Renal cortex interstitium (tissue), 15 donors: Measurements from ENCODE around the gene BCCIP. TPM values are rescaled to one million over a fixed set of nuclear protein-coding genes. Genes with fewer than 3 reads are reported as not detected.

Experiments used
- DNase-seq, 11 donors: peaks; one replicate each; pipeline ENCODE4 v3.0.0-alpha.2; 2013; ENCODE audit warnings: low read depth in 9 of 11, low spot score in 4 of 11; ENCODE audit errors: extremely low read depth in 1 of 11
- long read RNA-seq, 16 experiments: transcript quantifications; one replicate each; lab custom pipeline, GENCODE V29; 2026
- polyA plus RNA-seq, 3 donors: library from polyadenylated mRNA; unstranded; fragments of 120-200 nt; gene quantifications; one replicate each; pipeline ENCODE4 v1.2.1, GENCODE V29; 2013; ENCODE audit not compliant: insufficient read length in 3 of 3

BCCIP gene
- polyA plus RNA-seq, result 100 to 1,000 TPM in 1 of 3 donors, 10 to 100 TPM in 2; 86.1 to 102 (median 91.9) TPM
- long read RNA-seq, donor 1, transcript BCCIP-203 (8 exons, 1,433 nt), result minor isoform, 5 of 15 reads
- long read RNA-seq, donor 1, transcript BCCIP-202 (7 exons, 2,337 nt), result major isoform, 6 of 15 reads
- long read RNA-seq, donor 1, partial matches to known transcripts, result 0 of 15 reads
- long read RNA-seq, donor 1, other reads (novel, unspliced or antisense), result 0 of 15 reads
- long read RNA-seq, donor 2, transcript BCCIP-203 (8 exons, 1,433 nt), result major isoform, 12 of 60 reads
- long read RNA-seq, donor 2, transcript BCCIP-201 (7 exons, 1,236 nt), result minor isoform, 8 of 60 reads
- long read RNA-seq, donor 2, partial matches to known transcripts, result 36 of 60 reads
- long read RNA-seq, donor 2, other reads (novel, unspliced or antisense), result 0 of 60 reads
- long read RNA-seq, donor 3, transcript BCCIP-201 (7 exons, 1,236 nt), result minor isoform, 12 of 101 reads
- long read RNA-seq, donor 3, transcript BCCIP-202 (7 exons, 2,337 nt), result major isoform, 13 of 101 reads
- long read RNA-seq, donor 3, transcript BCCIP-203 (8 exons, 1,433 nt), result minor isoform, 11 of 101 reads
- long read RNA-seq, donor 3, partial matches to known transcripts, result 65 of 101 reads
- long read RNA-seq, donor 3, other reads (novel, unspliced or antisense), result 0 of 101 reads
- long read RNA-seq, donor 4, transcript BCCIP-202 (7 exons, 2,337 nt), result major isoform, 16 of 42 reads
- long read RNA-seq, donor 4, transcript BCCIP-201 (7 exons, 1,236 nt), result minor isoform, 9 of 42 reads
- long read RNA-seq, donor 4, transcript BCCIP-203 (8 exons, 1,433 nt), result minor isoform, 11 of 42 reads
- long read RNA-seq, donor 4, partial matches to known transcripts, result 6 of 42 reads
- long read RNA-seq, donor 4, other reads (novel, unspliced or antisense), result 0 of 42 reads
- long read RNA-seq, donor 5, result 0 reads
- long read RNA-seq, donor 6, transcript BCCIP-202 (7 exons, 2,337 nt), result minor isoform, 6 of 42 reads
- long read RNA-seq, donor 6, transcript BCCIP-203 (8 exons, 1,433 nt), result major isoform, 9 of 42 reads
- long read RNA-seq, donor 6, partial matches to known transcripts, result 23 of 42 reads
- long read RNA-seq, donor 6, other reads (novel, unspliced or antisense), result 0 of 42 reads
- long read RNA-seq, donor 7, transcript BCCIP-201 (7 exons, 1,236 nt), result major isoform, 13 of 62 reads
- long read RNA-seq, donor 7, transcript BCCIP-202 (7 exons, 2,337 nt), result minor isoform, 10 of 62 reads
- long read RNA-seq, donor 7, transcript BCCIP-203 (8 exons, 1,433 nt), result major isoform, 13 of 62 reads
- long read RNA-seq, donor 7, partial matches to known transcripts, result 21 of 62 reads
- long read RNA-seq, donor 7, other reads (novel, unspliced or antisense), result 5 of 62 reads
- long read RNA-seq, donor 8, transcript BCCIP-202 (7 exons, 2,337 nt), result major isoform, 18 of 66 reads
- long read RNA-seq, donor 8, transcript BCCIP-201 (7 exons, 1,236 nt), result minor isoform, 10 of 66 reads
- long read RNA-seq, donor 8, transcript BCCIP-203 (8 exons, 1,433 nt), result minor isoform, 17 of 66 reads
- long read RNA-seq, donor 8, partial matches to known transcripts, result 21 of 66 reads
- long read RNA-seq, donor 8, other reads (novel, unspliced or antisense), result 0 of 66 reads
- long read RNA-seq, donor 9, transcript BCCIP-201 (7 exons, 1,236 nt), result minor isoform, 9 of 63 reads
- long read RNA-seq, donor 9, transcript BCCIP-203 (8 exons, 1,433 nt), result major isoform, 14 of 63 reads
- long read RNA-seq, donor 9, transcript BCCIP-202 (7 exons, 2,337 nt), result minor isoform, 13 of 63 reads
- long read RNA-seq, donor 9, partial matches to known transcripts, result 27 of 63 reads
- long read RNA-seq, donor 9, other reads (novel, unspliced or antisense), result 0 of 63 reads
- long read RNA-seq, donor 10, transcript BCCIP-201 (7 exons, 1,236 nt), result minor isoform, 7 of 37 reads
- long read RNA-seq, donor 10, transcript BCCIP-202 (7 exons, 2,337 nt), result minor isoform, 11 of 37 reads
- long read RNA-seq, donor 10, transcript BCCIP-203 (8 exons, 1,433 nt), result major isoform, 13 of 37 reads
- long read RNA-seq, donor 10, partial matches to known transcripts, result 6 of 37 reads
- long read RNA-seq, donor 10, other reads (novel, unspliced or antisense), result 0 of 37 reads
- long read RNA-seq, donor 11, transcript BCCIP-202 (7 exons, 2,337 nt), result minor isoform, 7 of 28 reads
- long read RNA-seq, donor 11, transcript BCCIP-203 (8 exons, 1,433 nt), result major isoform, 11 of 28 reads
- long read RNA-seq, donor 11, transcript BCCIP-201 (7 exons, 1,236 nt), result minor isoform, 10 of 28 reads
- long read RNA-seq, donor 11, partial matches to known transcripts, result 0 of 28 reads
- long read RNA-seq, donor 11, other reads (novel, unspliced or antisense), result 0 of 28 reads
- long read RNA-seq, donor 12, transcript BCCIP-202 (7 exons, 2,337 nt), result major isoform, 6 of 48 reads
- long read RNA-seq, donor 12, partial matches to known transcripts, result 36 of 48 reads
- long read RNA-seq, donor 12, other reads (novel, unspliced or antisense), result 0 of 48 reads
- long read RNA-seq, donor 13, result 0 reads
- long read RNA-seq, donor 14, transcript BCCIP-202 (7 exons, 2,337 nt), result major isoform, 14 of 46 reads
- long read RNA-seq, donor 14, transcript BCCIP-201 (7 exons, 1,236 nt), result minor isoform, 11 of 46 reads
- long read RNA-seq, donor 14, transcript BCCIP-203 (8 exons, 1,433 nt), result minor isoform, 8 of 46 reads
- long read RNA-seq, donor 14, partial matches to known transcripts, result 6 of 46 reads
- long read RNA-seq, donor 14, other reads (novel, unspliced or antisense), result 7 of 46 reads
- long read RNA-seq, donor 15, transcript BCCIP-202 (7 exons, 2,337 nt), result major isoform, 8 of 16 reads
- long read RNA-seq, donor 15, transcript BCCIP-203 (8 exons, 1,433 nt), result minor isoform, 6 of 16 reads
- long read RNA-seq, donor 15, partial matches to known transcripts, result 0 of 16 reads
- long read RNA-seq, donor 15, other reads (novel, unspliced or antisense), result 0 of 16 reads
- long read RNA-seq, donor 16, transcript BCCIP-203 (8 exons, 1,433 nt), result minor isoform, 34 of 122 reads
- long read RNA-seq, donor 16, transcript BCCIP-202 (7 exons, 2,337 nt), result major isoform, 37 of 122 reads
- long read RNA-seq, donor 16, transcript BCCIP-201 (7 exons, 1,236 nt), result minor isoform, 19 of 122 reads
- long read RNA-seq, donor 16, partial matches to known transcripts, result 23 of 122 reads
- long read RNA-seq, donor 16, other reads (novel, unspliced or antisense), result 9 of 122 reads

- DNase-seq, result peak; percentile 79 to 94 (median 85)
These were observed at the start of gene BCCIP, which contains the start of gene UROS for GRCh38 chr10:125822878-125823662. Gene BCCIP (plus strand): TSS chr10:125823546. CDS start chr10:125823558, 12 bp downstream. Gene UROS (minus strand): TSS chr10:125823258. CDS start chr10:125816499, 6,759 bp downstream.

GRCh38 chr10:125773687-125774543, 49.4 kb upstream of the BCCIP start:
- no peak for DNase-seq

GRCh38 chr10:125774581-125775191, 48.7 kb upstream of the BCCIP start:
- DNase-seq, result no peak

- no peak for DNase-seq
These were observed 47.7 kb upstream of the BCCIP start, which contains the start of gene MMP21 for GRCh38 chr10:125775491-125776106. Gene MMP21 (minus strand): TSS chr10:125775821. CDS start chr10:125775821, 0 bp downstream.

GRCh38 chr10:125777806-125778205, 45.5 kb upstream of the BCCIP start:
- no peak for DNase-seq

- DNase-seq, result no peak
These were observed 44.8 kb upstream of the BCCIP start for GRCh38 chr10:125778556-125778955.

GRCh38 chr10:125779403-125780327, 43.7 kb upstream of the BCCIP start:
- no peak for DNase-seq

- DNase-seq, result no peak
These were observed 42.0 kb upstream of the BCCIP start for GRCh38 chr10:125781374-125781773.

GRCh38 chr10:125782054-125782453, 41.3 kb upstream of the BCCIP start:
- no peak for DNase-seq

GRCh38 chr10:125782616-125783015, 40.7 kb upstream of the BCCIP start:
- no peak for DNase-seq

GRCh38 chr10:125783408-125783807, 39.9 kb upstream of the BCCIP start:
- no peak for DNase-seq

- DNase-seq, result no peak
These were observed 39.4 kb upstream of the BCCIP start for GRCh38 chr10:125783957-125784356.
